ENCODE data around the gene WBP1L.

The WBP1L gene

GRCh38 chr10:102713814-102714620, 29.7 kb upstream of the WBP1L start, which contains the start of gene ARL3 (continued):
- TF ChIP-seq PRDM2 (tag by site-specific recombination; IDR thresholded peaks at IDR 0.05; ENCODE audit: borderline replicate concordance) (no peak), ZNF362 (tag by site-specific recombination; IDR thresholded peaks at IDR 0.05) (no peak), ZNF747 (tag by site-specific recombination; IDR thresholded peaks at IDR 0.05) (no peak), SP2 (tag by site-specific recombination; IDR thresholded peaks at IDR 0.05) (peak; percentile 95), ZNF558 (tag by site-specific recombination; IDR thresholded peaks at IDR 0.05) (no peak), PRDM1 (tag by site-specific recombination; IDR thresholded peaks at IDR 0.05) (no peak), ZNF514 (tag by site-specific recombination; IDR thresholded peaks at IDR 0.05) (no peak), EGR2 (tag by site-specific recombination; IDR thresholded peaks at IDR 0.05; ENCODE audit: low read depth) (peak; percentile 94), ZNF707 (tag by site-specific recombination; IDR thresholded peaks at IDR 0.05) (no peak), REPIN1 (tag by site-specific recombination; IDR thresholded peaks at IDR 0.05; ENCODE audit: low read depth) (no peak), ZNF792 (tag by site-specific recombination; IDR thresholded peaks at IDR 0.05) (no peak), ZNF791 (tag by site-specific recombination; IDR thresholded peaks at IDR 0.05) (no peak), ZNF701 (tag by site-specific recombination; IDR thresholded peaks at IDR 0.05) (no peak), ZFP3 (tag by site-specific recombination; IDR thresholded peaks at IDR 0.05; ENCODE audit: low read depth) (no peak), HOXA7 (CRISPR knock-in tag; IDR thresholded peaks at IDR 0.05; ENCODE audit: borderline replicate concordance) (no peak), SCRT1 (tag by site-specific recombination; IDR thresholded peaks at IDR 0.05; ENCODE audit: borderline replicate concordance) (no peak), SP3 (tag by site-specific recombination; IDR thresholded peaks at IDR 0.05) (peak; percentile 99), KLF9 (tag by site-specific recombination; IDR thresholded peaks at IDR 0.05; ENCODE audit: low read depth) (peak; percentile 74), TRIM28 (IDR thresholded peaks at IDR 0.05; ENCODE audit: borderline replicate concordance, low read length) (no peak), SETDB1 (IDR thresholded peaks at IDR 0.05; ENCODE audit: insufficient read length, low read length) (no peak), GLI2 (tag by site-specific recombination; IDR thresholded peaks at IDR 0.05; ENCODE audit: borderline replicate concordance, low read depth) (no peak), PRDM4 (tag by site-specific recombination; IDR thresholded peaks at IDR 0.05) (peak; percentile 44; the same call in 1 of the 2 replicates), OVOL3 (tag by site-specific recombination; IDR thresholded peaks at IDR 0.05) (0 out of 2 replicates have a peak, but pooled peaks have one; percentile 38), ZNF626 (tag by site-specific recombination; IDR thresholded peaks at IDR 0.05) (no peak), HOXC10 (CRISPR knock-in tag; IDR thresholded peaks at IDR 0.05) (no peak), ZNF785 (tag by site-specific recombination; IDR thresholded peaks at IDR 0.05) (0 out of 2 replicates have a peak, but pooled peaks have one; percentile 52), ZNF148 (tag by site-specific recombination; IDR thresholded peaks at IDR 0.05; ENCODE audit: borderline replicate concordance) (no peak), KLF1 (tag by site-specific recombination; IDR thresholded peaks at IDR 0.05) (peak; percentile 50)
